ENCODE measurements around the gene FANCD2.

DNA sequence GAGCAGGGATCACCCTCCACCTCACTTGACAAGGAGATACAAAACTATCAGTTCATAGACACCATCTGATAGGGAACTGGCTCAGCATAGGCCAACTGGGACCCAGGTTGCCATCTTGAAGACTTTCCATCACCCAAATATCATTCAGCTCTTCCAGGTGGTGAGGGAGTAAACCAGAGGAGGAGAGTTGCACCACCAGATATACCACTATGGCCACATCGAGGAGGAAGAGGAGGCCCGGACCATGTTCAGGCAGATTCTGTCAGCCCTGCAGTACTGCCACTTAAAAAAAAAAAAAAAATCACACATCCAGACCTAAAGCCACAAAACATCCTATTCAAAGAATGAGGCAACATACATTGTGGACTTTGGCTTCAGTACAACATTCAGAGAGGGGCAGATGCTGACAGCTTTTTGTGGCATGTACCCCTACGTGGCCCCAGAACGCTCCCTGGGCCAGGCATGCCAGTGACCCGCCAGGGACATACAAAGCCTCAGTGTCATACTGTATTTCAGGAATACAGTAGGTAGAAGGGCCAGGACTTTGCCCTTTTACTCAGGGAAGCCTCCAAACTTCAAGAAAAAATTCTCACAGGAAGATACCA is 21.2 kb upstream of the FANCD2 start:
- TF ChIP-seq CTCF (IDR thresholded peaks at IDR 0.05; ENCODE audit: low read depth, low read length, missing input control) (no peak), TAF1 (conservative IDR thresholded peaks at IDR 0.05) (no peak), YY1 (IDR thresholded peaks at IDR 0.05) (no peak), FOXA1 (IDR thresholded peaks at IDR 0.05) (no peak)
- TF ChIP-seq, protein P1, sequence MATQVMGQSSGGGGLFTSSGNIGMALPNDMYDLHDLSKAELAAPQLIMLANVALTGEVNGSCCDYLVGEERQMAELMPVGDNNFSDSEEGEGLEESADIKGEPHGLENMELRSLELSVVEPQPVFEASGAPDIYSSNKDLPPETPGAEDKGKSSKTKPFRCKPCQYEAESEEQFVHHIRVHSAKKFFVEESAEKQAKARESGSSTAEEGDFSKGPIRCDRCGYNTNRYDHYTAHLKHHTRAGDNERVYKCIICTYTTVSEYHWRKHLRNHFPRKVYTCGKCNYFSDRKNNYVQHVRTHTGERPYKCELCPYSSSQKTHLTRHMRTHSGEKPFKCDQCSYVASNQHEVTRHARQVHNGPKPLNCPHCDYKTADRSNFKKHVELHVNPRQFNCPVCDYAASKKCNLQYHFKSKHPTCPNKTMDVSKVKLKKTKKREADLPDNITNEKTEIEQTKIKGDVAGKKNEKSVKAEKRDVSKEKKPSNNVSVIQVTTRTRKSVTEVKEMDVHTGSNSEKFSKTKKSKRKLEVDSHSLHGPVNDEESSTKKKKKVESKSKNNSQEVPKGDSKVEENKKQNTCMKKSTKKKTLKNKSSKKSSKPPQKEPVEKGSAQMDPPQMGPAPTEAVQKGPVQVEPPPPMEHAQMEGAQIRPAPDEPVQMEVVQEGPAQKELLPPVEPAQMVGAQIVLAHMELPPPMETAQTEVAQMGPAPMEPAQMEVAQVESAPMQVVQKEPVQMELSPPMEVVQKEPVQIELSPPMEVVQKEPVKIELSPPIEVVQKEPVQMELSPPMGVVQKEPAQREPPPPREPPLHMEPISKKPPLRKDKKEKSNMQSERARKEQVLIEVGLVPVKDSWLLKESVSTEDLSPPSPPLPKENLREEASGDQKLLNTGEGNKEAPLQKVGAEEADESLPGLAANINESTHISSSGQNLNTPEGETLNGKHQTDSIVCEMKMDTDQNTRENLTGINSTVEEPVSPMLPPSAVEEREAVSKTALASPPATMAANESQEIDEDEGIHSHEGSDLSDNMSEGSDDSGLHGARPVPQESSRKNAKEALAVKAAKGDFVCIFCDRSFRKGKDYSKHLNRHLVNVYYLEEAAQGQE (IDR thresholded peaks at IDR 0.05) = no peak
